NCI-H2227 (cell line): Measurements from ENCODE around the gene TMEM63A.
"Not testable (repeated sequence)": the region's sequence is repeated elsewhere in the genome, so short reads cannot be mapped to it uniquely, and the experiment has no call there.

Experiments
- DNase-seq: peaks from one replicate; lab custom pipeline; 2025; ENCODE audit not compliant: unreplicated experiment; lab: John Stamatoyannopoulos, UW

TMEM63A gene

DNA sequence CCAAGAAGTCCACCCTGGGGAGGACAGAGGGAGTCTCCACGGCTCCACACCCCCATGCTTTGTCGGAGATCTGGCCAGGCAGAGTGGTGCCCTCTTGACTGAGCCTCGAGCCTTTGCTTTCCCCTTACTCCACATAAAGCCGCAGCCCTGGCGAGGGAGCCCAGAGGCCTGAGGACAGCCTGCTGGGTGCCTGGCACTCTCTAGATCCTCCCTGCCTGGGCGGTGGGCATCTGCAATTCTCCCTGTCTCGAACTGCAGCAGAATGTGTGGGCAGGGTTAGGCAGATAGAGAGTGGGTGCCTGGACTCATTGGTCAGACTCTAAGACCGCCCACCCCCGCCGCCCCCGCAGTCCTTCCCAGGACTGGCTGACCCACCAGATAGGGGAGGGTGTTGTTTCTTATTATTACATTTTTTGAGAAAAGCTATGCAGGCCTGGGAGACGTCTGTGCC is 58.3 kb downstream of the TMEM63A start:
- no peak for DNase-seq

GRCh38 chr1:225822655-225823403 is 59.4 kb downstream of the TMEM63A start:
- DNase-seq = no peak

DNA sequence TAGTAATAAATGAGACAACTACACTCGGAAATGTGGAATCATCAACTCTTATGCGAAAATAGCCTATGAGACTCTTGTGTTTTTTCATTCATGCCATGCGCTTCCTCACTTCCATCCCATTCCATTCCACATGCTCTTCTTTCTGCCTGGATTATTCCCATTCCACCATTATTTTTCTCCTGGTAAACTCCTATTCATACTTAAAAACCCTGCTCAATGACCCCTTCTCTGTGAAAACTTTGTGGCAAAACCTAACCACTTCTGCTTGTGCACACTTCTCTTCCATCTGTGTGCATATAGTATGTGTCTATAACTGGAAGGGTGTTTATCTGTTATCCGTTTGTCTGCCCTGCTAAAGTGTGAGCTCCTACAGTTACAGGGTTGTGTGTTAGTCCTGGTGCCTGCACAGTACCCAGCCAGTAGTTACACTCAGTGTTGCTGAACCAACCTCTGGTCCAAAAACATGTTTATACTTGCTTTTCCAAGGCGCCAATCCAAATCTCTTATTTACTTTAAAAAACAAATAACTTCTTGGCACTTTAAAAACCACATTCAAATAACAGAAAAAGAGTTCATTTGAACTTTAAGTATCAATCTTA is 61.6 kb downstream of the TMEM63A start:
- no peak for DNase-seq

- no peak for DNase-seq
Measured at GRCh38 chr1:225819346-225820192, 62.6 kb downstream of the TMEM63A start.

DNA sequence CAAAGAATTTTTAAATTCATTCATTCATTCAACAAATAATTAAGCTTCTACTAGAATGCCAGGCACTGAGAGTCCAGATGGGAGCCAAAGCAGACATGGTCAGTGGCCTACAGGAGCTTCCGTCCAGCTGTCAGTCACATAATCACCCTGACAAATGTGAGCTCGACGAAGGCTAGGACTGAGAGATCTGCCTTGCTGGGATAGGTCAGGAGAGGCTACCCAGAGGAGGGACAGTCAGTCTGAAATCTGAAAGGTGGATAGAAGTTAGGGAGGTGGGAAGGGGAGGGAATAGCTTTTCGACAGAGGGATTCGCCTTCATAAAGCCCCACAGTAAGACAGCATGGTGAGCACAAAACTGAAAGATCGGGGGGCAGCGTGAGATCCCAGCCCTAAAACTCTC is 64.0 kb downstream of the TMEM63A start:
- DNase-seq = no peak

GRCh38 chr1:225817611-225818061 is 64.5 kb downstream of the TMEM63A start:
- peak; percentile 12 for DNase-seq

DNA sequence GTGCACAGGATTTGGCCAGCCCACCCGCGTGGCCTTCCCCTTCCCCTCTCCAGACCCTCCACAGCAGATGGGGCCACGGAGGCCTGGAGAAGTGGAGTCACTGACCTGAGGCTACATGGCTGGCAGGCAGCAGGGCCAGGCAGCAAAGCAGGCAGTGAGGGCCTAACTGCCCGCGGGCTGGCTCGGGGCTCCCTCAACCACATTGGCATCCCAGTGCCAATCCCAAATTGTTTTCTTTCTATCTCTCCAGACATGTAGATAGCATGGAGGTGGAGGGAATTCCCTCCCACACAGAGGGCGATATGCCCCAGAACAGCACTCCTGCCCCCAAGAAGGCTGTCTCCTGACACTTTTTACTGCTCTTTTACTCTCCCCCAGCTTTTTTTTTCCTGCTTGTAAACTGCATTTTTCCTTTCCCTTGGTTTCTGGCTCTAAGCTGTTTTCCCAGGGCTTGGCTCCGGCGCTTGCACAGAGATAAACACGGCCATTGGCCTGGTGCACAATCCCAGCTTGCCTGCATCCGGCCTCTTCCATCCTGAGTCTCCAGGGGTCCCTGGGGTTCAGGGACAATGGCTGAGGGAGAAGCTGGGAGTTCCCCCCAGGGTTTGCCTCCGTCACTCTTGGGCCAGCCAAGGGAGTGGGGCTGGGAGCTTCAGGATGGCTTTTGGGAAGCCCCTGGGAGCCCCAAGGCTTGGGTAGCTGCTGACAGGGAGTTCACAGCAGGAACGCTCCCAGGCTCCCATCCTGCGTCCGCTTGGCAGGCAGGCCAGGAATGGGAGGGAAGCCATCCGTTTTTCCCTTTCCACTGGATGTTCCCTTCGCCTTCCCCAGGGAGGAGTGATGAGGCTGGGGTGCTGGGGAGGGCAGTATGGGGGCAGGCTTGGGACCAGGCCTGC is 65.3 kb downstream of the TMEM63A start:
- DNase-seq = no peak

DNA sequence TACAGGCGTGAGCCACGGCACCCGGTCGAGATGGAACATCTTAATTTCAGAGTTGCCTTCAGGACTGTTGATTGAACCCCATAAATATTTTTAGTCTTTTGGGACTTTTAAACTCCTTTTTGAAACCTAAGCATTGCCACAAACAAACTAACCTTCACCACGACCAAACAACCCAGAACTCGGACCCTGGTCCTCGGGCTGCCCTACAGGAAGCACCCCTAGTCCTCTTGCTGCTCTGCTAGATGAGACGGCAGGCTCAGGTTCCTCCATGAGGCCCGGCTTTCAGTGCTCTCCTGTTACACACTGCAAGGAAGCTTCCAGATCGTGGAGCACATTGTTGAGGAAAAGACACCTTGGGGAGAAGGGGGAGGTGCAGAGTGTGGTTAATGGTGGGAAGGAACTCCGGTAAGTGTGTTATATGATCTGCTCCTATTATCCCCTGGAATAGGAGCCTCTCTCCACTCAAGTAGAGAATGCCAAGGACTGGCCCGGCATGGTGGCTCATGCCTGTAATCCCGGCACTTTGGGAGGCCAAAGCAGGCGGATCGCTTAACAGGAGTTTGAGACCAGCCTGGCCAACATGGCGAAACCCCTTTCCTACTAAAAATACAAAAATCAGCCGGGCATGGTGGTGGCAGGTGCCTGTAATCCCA is 66.5 kb downstream of the TMEM63A start:
- no peak for DNase-seq

DNA sequence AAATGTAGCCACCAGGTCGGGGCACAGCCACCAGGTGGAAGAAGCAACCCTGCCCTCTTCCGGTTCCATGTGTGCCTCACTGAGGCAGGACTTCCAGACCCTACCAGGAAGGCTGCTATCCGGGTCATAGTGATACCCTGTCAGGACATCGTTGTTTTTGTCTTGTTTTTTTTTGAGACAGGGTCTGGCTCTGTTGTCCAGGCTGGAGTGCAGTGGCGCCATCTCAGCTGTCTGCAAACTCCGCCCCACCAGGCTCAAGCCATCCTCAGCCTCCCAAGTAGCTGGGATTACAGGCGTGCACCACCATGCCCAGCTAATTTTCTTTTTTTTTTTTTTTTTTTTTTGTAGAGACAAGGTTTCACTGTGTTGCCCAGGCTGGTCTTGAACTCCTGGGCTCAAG is 67.1 kb downstream of the TMEM63A start:
- DNase-seq = not testable (repeated sequence)

GRCh38 chr1:225814381-225814780 is 67.8 kb downstream of the TMEM63A start:
- no peak for DNase-seq

DNA sequence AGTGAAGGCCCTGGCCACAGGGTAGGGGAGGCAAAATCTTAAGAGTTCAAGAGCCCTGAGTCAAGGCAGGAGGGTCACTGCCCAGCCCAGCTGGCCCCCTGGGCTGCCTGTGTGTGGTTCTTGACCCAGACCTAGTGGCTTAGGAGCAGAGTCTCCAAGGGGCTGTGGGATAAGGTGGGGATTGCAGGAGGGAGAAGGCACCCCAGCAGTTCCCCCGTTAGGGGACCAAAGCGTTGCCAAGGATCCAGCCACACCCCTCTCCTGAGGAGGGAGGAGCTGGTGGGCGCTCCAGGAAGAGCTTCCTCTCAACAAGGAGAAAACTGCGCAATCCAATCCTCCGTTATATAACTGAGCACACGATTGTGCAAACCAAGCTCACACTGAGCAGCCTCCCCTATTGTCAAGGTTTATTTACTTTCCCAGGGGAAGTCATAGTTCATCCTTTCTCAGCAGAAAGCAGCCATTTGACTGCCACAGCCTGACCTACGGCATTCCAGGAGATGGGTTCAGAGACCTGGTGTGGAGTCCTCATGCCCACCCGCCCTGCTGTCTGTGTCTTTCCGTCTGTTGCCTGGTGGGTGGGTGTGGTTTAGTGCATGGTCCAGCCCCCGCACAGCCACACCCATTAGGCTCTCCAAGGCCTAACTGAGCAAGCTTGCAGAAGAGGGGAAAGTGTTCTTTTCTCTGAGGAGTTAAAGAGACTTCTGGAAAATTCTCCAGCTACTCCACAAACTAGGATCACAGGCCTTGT is 68.8 kb downstream of the TMEM63A start:
- DNase-seq = peak; percentile 74

GRCh38 chr1:225812488-225813213 is 69.5 kb downstream of the TMEM63A start:
- DNase-seq = peak; percentile 15

DNA sequence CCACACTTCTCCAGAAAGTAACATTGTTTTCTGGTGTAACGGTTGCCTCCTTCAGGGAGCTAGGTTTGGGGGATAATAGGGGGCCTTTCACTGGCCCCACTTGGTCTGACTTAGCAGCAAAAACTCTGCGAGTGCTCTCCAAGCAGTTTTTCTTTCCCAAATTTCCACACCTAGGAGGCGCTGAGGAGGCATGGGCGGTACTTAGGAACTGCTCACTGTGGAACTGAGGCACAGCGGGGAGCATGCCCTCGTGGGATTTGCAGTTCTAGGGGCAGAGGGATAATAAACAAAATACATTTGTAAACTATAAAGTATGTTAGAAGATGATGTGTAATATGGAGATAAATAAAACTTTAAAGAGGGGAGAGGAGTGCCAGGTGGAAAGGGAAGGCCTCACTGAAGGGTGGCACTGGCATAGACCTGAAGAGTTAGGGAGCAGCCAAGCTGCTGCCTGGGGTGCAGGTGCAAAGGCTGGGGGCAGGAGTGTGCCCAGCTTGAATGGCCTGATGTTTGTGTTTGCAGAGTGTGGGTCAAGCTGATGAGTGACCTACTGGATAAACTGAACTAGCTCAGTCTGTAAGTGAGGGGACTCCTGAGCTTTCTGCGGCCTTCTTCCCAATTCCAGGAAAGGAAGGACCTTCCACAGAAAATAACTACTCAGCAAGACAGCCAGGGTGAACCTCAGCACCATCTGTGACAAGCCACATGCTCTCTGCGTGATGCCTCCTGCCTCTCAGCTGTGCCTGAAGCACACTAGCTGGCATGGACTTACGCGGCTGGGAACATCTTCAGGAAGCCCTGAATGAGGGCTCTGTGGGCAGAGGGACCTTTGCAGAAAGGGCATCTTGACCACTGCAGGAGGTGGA is 70.3 kb downstream of the TMEM63A start:
- peak; percentile 34 for DNase-seq

DNA sequence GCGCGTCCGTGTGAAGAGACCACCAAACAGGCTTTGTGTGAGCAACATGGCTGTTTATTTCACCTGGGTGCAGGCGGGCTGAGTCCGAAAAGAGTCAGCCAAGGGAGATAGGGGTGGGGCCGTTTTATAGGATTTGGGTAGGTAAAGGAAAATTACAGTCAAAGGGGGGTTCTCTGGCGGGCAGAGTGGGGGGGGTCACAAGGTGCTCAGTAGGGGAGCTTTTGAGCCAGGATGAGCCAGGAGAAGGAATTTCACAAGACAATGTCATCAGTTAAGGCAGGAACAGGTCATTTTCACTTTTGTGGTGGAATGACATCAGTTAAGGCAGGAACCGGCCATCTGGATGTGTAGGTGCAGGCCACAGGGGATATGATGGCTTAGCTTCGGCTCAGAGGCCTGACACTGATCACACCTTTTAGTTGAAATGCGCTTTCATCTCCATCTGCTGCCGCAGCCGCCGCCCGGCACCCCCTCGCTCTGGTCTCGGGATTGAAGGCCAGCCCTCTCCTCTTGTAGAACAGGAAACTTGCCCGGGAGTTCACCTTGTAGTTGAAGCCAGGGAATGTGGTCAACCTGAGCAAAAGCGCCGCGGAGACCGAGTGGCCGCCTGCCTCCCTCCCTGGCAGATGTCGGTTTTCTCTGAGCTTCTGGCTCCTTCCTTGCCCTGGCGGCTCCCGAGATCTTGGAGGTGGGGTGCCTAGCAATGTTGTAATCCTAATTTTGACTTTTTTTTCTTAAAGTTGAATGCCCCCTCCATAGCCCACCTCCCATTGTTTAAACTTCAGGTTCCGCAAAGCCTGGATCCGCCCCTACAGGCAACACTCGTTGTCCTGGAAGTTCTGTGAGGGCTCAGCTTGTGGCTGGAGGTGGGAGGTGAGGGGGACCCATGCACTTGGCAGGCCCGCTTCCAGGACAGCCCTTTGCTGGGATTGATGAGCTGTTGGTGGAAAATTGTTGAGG is 71.3 kb downstream of the TMEM63A start:
- peak; percentile 32 for DNase-seq

GRCh38 chr1:225809842-225810578 is 72.2 kb downstream of the TMEM63A start, which contains the start of gene EPHX1:
EPHX1 (plus strand) TSS chr1:225810124; CDS start chr1:225828730, 18,606 bp downstream.
- peak; percentile 94 for DNase-seq

GRCh38 chr1:225808136-225808535 is 74.0 kb downstream of the TMEM63A start:
- no peak for DNase-seq
